Measurements from ENCODE around the gene GTF2A1L.

Gene GTF2A1L

GRCh38 chr2:48725696-48726494 is 108.2 kb downstream of the GTF2A1L start:
- 69 to 74% methylated on average over 7 of the region's 7 CpGs for WGBS, 2 experiments
- no peaks in the 10 kb centered on the region for H3K36me3 ChIP-seq (ENCODE audit: control insufficient read depth, insufficient read depth, low read length)
- H3K27me3 ChIP-seq (ENCODE audit: control insufficient read depth, insufficient read depth, low read length, poor library complexity, severe bottlenecking) = no peaks in the 10 kb centered on the region
- no peak overlapping the region for H3K4me3 ChIP-seq (ENCODE audit: insufficient read depth, low read depth, low read length)
- H3K9me3 ChIP-seq (ENCODE audit: control insufficient read depth, low read length) = no peaks in the 10 kb centered on the region
- no peak overlapping the region for H3K27ac ChIP-seq (ENCODE audit: insufficient read depth, low read depth, low read length, poor library complexity, severe bottlenecking)
- peaks cover 15% of the 10 kb centered on the region for H3K4me1 ChIP-seq (ENCODE audit: control insufficient read depth, insufficient read depth, low read length)

GRCh38 chr2:48727560-48727959 is 109.9 kb downstream of the GTF2A1L start:
- Histone ChIP-seq H3K27me3 (ENCODE audit: control insufficient read depth, insufficient read depth, low read length, poor library complexity, severe bottlenecking) (no peaks in the 10 kb centered on the region), H3K9me3 (ENCODE audit: control insufficient read depth, low read length) (no peaks in the 10 kb centered on the region), H3K4me3 (ENCODE audit: insufficient read depth, low read depth, low read length) (no peak overlapping the region), H3K4me1 (ENCODE audit: control insufficient read depth, insufficient read depth, low read length) (peaks cover 15% of the 10 kb centered on the region), H3K36me3 (ENCODE audit: control insufficient read depth, insufficient read depth, low read length) (no peaks in the 10 kb centered on the region), H3K27ac (ENCODE audit: insufficient read depth, low read depth, low read length, poor library complexity, severe bottlenecking) (no peak overlapping the region)
- WGBS, 2 experiments = 82 to 100% methylated on average over 1 of the region's 2 CpGs

GRCh38 chr2:48728295-48728694 is 110.6 kb downstream of the GTF2A1L start:
- H3K9me3 ChIP-seq (ENCODE audit: control insufficient read depth, low read length) = no peaks in the 10 kb centered on the region
- H3K36me3 ChIP-seq (ENCODE audit: control insufficient read depth, insufficient read depth, low read length) = no peaks in the 10 kb centered on the region
- no peak overlapping the region for H3K4me3 ChIP-seq (ENCODE audit: insufficient read depth, low read depth, low read length)
- no peak overlapping the region for H3K27ac ChIP-seq (ENCODE audit: insufficient read depth, low read depth, low read length, poor library complexity, severe bottlenecking)
- 82 to 87% methylated on average over 2 of the region's 2 CpGs for WGBS, 2 experiments
- H3K4me1 ChIP-seq (ENCODE audit: control insufficient read depth, insufficient read depth, low read length) = peaks cover 17% of the 10 kb centered on the region
- no peaks in the 10 kb centered on the region for H3K27me3 ChIP-seq (ENCODE audit: control insufficient read depth, insufficient read depth, low read length, poor library complexity, severe bottlenecking)

GRCh38 chr2:48728840-48729239 is 111.2 kb downstream of the GTF2A1L start:
- no peak overlapping the region for H3K27ac ChIP-seq (ENCODE audit: insufficient read depth, low read depth, low read length, poor library complexity, severe bottlenecking)
- no peaks in the 10 kb centered on the region for H3K27me3 ChIP-seq (ENCODE audit: control insufficient read depth, insufficient read depth, low read length, poor library complexity, severe bottlenecking)
- no peaks in the 10 kb centered on the region for H3K36me3 ChIP-seq (ENCODE audit: control insufficient read depth, insufficient read depth, low read length)
- peaks cover 21% of the 10 kb centered on the region for H3K4me1 ChIP-seq (ENCODE audit: control insufficient read depth, insufficient read depth, low read length)
- H3K9me3 ChIP-seq (ENCODE audit: control insufficient read depth, low read length) = no peaks in the 10 kb centered on the region
- H3K4me3 ChIP-seq (ENCODE audit: insufficient read depth, low read depth, low read length) = no peak overlapping the region
